GM19043 (cell line): Measurements from ENCODE around the gene EML6.
"Not testable (repeated sequence)": the region's sequence is repeated elsewhere in the genome, so short reads cannot be mapped to it uniquely, and the experiment has no call there.

ENCODE experiments used
- ATAC-seq: cut with Tn5 transposase; IDR thresholded peaks from one replicate; pipeline ENCODE4 v1.9.1; 2021; ENCODE audit warnings: low read depth; ENCODE audit not compliant: unreplicated experiment

The EML6 gene

DNA sequence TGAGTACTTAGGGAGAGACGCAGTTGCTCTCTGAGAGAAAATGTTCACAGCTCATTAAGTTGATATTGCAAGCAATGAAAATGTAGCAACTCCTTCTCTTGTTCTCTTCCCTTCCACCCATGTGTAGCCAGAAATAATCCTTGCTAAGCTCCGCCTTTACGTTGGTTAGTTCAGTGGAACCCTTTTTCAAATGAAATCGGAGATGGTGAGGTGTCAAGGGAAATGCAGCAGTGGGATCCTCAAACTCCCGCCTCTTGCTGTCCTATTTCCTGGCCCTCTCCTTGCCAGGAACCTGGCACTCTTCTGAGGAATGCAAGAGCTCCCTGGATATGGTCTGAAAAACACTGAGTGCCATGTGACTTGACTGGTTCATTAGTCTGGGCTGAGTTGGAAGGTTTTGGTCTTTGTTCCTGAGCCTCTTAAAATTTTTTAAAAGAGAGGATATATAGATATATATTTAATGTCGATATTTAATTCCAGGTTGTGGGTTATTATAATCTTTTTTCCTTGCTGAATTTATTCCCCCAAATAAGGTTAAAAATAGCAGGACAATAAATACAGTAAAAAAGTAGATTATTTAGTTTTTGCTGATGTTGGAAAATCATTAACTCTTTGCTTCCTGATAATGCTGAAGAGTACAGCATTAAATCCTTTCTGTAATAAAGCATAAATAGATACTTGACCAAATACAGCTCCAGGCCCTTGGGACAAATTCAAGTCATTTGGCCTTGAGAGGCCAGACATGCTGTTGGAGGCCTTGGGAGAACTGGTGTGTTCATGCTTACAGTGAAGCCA lies 116.2 kb downstream of the EML6 start:
- ATAC-seq, result no peak

DNA sequence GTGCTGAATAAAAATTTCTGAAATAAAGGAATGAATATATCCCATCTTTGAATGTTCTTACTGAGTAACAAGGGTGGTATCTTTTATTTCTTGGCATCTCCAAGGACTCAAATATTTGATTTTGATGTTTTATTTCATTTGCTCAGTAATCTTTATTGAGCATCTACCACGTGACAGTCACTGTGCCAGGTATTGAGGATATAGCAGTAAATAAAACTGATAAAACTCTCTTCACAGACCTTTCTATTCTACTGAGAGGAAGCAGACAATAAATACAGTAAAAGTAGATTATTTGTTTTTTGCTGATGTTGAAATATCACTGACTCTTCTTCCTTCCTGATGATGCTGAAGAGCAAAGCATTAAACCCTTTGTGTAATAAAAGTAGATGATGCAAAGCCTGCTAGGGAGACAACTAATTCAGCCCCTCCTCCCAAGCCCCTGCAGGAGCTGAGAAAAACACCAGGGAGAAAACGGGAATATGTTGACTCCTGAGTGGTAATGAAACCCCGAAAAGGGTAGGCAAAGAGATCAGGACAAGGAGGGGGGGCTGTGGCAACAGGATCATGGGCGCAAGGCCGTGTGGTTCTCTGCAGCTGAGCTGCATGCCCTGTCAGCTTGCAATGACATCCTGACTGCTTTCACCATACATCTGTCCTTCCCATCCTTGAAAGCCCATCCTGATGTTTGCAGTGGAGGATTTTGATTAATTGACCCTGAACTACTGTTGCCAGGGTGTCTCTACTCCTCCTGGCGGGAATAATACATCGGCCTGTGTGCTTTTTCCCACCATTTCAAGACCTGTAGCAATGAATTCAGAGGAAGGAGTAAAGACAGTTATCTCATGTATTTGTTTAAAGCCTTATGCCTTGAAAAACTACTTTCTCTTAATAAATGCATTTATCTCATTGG lies 117.4 kb downstream of the EML6 start:
- no peak for ATAC-seq

DNA sequence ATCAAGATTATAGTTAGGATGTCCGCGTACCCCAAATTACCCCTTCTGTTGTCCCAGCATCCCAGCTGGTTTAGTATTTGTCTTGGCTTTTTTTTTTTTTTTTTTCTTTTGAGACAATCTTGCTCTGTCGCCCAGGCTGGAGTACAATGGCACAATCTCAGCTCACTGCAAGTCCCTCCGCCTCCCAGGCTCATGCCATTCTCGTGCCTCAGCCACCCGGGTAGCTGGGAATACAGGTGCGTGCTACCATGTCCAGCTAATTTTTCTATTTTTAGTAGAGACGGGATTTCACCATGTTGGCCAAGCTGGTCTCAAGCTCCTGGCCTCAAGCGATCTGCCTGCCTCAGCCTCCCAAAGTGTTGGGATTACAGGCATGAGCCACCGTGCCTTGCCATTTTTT lies 118.0 kb downstream of the EML6 start:
- ATAC-seq, result not testable (repeated sequence)

DNA sequence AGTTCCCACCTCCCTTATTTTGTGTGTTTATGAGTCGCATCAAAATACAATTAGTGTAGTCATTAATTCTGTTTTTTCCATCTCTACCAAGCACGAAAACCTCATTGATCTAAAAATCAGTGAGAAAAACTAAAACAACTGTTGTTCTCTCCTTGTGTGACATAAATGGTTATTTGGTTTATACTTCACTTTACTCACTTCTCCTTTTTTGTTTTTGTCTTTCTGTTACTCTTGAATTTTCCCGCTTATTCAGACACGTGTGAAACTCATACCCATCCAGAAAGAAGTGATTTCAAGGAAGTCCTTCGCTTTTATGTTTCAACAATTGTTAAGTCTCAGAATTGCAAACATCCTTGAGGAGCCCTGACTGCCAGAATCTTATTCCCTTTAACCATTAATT lies 121.6 kb downstream of the EML6 start:
- ATAC-seq, result no peak

DNA sequence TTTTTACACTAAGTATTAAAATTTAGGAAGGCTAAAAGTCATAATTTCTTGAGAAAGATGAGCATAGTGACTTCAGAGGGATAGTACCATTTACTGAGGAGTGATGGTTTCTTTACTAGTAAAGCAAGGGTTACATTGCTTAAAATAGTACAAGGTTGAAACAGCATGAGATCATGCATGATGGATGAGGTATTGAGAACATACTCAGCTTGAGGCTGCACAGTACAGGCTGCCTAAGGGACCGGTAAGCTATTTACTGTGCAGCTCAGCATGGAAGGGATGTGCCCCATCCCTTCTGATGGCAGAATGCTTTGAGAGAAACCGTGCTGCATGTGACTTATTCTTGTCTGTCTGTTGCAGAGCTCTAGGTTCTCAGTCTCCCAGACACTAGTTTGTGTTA lies 122.1 kb downstream of the EML6 start:
- no peak for ATAC-seq

DNA sequence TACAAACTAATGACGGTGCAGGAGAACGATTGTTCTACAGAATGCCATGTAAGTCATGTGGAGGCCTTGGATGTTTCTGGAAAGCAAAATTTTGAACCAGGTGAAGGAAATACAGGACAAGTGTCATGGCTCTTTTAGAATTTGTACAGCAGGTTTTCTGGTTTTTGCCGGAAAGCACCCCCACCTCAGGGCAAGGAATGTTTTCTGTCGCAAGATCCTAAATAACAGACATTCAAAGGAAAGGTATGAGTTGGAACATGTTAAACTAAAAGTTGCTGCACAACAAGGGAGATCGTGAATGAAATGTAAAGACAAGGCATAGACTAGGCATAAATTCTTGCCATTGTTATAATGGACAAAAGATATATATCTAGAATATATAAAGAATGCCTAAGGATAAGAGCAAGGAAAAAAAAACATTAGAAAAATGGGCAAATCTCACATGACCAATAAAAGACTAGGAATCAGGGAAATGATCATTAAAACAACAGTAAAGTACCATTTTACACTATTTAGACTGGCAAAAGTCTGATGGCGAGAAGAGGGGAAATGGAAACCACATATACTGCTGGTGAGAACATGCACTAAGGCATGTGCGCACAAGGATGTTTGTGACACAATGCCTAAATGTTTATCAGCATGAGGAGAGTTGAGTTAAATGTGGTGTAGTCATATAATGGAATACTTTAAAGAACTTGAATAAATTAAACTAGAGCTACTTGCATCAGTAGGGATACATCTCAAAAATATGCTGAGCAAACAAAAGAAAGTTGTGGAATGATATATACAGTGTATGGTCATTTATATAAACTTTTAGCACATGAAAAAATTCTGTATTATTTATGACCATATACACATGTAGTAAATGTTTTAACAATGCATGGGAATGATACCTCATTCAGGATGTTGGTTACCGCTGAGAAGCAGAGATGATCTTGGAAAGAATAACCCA lies 127.0 kb downstream of the EML6 start:
- no peak for ATAC-seq

DNA sequence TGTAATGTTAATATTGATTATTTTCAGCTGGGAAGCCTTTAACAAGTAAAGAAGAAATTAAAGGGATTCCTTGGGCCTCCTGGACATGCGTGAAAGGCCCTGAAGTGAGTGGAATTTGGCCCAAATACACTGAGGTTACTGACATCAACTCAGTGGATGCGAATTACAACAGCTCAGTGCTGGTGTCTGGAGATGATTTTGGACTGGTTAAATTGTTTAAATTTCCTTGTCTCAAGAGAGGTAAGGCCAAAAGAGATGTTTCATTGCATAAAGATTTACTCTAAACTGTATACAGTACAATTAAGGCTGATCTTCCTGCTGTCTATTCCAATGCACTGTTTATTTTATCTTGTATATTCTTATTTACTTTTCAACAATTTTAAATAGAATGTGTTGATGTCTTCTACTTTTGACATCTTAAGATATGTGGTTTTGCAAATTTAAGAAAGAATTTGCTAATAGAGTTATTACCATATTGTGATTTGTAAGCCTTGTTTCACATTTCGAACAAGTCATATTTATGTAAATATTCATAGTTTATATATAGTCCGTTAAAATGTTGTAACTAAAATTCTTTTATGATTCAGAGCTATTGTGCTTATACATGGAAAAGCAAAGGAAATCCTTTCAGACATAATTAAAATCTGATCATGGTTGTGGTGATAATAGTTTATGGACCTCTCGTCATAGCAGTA lies 130.3 kb downstream of the EML6 start:
- no peak for ATAC-seq

DNA sequence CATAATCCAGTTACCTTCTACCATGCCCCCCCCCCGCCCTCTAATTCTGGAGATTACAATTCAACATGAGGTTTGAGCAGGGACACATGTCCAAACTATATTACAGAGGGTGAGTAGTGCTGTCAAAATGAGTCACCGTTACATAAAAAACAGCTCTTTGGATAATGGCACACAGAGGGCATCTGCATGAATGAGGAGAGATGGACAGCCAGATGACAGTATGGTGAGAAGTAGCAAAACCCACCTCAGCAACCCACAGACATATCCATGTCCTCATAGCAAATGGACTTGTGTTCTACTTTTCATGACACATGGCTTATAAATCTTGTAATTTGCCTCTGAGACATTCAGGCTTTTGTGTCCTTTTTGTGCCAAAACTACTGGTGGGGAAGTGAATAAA lies 132.0 kb downstream of the EML6 start:
- ATAC-seq, result no peak

DNA sequence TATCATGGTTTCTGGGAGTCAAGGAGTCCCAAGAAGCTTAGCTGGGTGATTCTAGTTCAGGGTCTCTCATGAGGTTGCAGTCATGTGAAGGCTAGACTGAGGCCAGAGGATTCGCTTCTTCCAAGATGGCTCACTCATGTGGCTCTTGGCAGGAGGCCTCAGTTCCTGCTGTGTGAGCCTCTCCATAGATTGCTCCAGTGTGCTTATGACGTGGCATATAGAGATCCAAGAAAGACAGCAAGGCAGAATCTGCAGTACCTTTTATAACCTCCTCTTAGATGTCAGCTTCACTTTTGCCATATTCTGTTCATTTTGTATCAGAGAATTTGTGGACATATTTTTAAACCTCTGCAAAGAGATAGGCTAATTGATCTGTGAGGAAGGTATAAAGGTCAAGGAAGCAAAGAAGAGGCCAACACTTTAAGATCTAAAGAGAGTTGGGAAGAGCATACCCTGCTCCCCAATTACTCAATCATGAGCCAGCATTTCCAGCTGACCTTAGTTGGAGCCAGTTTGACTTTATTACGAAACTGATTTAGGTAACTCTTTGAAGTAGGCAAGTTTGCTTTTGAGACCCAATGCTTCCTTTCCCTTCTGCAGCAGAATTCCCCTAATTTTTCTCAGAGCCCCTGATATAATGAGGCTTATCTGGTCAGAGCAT lies 134.7 kb downstream of the EML6 start:
- no peak for ATAC-seq

DNA sequence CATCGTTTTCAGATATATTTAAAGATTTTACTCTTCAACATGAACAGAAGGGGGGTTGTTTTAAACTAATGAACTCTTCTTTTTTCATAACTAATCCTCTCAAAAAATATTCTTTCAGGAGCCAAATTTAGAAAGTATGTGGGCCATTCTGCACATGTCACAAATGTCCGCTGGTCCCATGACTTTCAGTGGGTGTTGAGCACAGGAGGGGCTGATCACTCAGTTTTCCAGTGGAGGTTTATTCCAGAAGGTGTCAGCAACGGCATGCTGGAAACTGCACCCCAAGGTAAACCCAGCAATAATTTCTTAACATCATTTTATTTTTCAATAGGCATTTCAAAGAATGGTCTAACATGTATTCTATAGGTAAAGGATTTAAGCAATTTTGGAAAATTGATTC lies 136.0 kb downstream of the EML6 start:
- no peak for ATAC-seq

DNA sequence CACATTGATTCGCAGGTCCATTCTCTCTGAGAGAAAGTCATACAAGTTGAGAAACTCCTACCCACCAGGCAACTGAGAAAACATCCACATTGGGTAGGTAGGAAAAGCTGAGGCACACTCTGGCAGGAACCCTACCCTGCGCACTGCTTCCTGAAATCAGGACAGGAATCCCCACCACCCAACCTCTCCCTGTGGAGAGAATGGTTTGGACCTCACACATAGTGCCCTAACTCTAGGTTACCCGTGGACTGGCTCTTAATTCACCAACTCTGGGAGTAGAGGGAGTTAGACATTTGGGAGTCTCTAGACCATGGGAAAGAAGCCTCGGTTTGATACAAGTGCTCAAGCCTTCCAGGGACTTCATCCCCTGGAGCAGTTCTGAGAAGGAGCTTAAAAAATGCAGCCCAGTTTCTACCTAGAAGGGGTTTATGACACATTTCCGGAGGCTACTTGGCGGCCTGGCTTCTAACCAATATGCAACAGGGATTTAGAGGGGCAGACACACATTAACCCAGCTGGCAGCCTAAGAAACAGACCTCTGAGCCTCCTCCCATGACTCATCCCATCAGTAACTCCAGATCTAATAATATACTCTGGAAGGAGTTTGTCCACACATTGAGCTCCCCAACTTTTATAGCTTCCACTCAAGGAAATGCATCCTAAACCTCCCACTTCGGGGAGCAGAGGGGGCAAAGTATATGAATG lies 136.7 kb downstream of the EML6 start:
- ATAC-seq, result no peak

DNA sequence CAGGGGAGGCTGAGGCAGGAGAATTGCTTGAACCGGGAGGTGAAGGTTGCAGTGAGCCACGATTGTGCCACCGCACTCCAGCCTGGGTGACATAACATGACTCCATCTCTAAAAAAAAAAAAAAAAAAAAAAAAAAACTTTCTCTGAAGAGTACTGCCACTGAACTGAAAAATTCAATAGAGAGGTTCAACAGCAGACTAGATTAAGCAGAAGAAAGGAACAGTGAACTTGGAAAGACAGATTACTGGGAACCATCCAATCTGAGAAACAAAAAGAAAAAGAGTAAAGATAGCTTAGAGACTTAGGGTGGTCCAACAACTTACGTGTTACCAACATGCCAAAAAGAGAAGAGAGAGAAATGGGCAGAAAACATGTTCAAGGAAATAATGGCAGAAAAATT lies 138.8 kb downstream of the EML6 start:
- ATAC-seq, result no peak

DNA sequence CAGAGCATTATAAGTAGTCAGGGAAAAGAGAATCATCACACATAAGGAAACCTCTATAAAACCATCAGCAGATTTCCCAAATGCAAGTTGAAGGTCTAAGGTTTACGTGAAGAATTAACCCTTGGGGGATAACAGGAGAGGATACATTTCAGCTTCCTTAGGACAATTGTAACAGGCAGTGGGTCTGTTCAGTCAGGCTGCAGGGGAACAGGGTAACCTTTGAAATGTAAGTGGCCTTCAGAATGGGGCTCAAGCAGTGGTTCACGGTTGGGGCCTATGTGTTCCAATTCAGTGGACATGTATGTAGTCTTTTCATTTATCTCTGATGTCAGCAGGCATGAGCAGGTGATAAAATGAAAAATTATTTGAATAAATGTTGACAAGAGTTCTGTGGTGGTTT lies 139.3 kb downstream of the EML6 start:
- ATAC-seq, result no peak

DNA sequence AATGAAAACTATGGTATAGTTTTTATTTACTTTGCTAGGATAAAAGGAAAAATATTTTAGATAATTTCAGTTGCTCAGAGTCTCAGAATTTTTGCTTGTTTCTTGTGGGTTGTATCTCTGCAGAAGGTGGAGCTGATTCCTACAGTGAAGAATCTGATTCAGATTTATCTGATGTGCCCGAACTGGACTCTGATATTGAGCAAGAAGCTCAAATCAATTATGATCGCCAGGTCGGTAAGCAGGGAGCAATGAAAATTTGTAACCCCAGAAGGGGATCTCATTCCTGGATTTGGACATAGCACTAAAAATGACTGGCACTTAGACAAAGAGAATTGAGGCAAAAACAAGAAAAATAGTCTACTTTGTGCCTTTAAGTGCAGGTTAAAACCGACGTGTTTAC lies 140.2 kb downstream of the EML6 start:
- no peak for ATAC-seq

DNA sequence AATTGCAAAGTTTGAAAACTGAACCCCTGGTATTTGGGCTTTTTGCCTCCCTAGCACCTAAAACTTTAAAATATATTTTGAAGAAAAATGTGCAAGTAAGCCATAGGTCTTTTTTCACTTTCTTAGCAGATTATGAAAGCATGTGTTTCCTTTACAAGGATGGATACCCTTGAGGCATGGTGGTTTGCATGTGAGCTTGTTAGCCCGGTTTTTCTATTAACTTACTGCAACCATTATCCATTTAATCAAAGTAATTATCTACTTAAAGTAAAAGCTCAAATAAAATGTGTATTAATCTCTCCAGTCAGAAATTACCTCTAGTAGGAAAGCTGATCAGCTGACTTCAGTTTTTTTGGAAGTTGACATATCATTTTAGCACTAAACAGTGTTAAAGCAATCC lies 140.6 kb downstream of the EML6 start:
- no peak for ATAC-seq

DNA sequence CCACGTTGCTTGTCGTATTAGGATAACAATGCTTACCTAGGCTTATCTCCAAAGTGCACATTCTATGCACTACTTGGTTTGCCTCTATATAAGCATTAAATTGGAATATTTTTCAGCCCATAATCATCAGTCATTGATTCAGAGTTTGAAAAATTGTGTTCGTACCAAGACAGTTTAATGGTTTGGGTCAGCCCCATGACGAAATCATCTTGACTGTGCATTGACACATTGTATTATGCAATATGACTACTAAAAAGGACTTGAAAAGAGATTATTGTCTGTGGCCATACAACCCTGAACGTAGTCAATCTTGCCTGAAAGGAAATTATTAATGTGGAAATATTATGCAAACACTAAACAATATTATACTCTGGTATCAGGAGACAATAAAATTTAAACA lies 141.3 kb downstream of the EML6 start:
- ATAC-seq, result no peak

DNA sequence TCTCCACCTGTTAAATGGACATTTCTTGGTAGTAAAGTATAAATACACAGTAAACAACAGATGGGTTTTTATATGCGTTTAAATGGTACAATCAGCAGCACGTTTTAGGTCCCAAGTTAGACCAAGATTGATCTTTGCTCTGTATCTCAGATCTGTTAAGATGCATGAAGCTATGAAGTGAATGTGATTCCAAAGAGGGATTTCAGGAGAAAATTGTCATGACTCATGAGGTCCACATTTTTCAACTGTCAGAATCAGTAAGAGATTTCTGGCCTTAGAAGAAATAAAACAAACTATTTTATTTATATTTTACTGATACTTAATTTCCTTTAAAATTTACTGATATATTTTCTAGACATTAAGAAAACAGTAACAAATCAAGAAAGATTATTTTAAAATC lies 142.7 kb downstream of the EML6 start:
- ATAC-seq, result no peak

DNA sequence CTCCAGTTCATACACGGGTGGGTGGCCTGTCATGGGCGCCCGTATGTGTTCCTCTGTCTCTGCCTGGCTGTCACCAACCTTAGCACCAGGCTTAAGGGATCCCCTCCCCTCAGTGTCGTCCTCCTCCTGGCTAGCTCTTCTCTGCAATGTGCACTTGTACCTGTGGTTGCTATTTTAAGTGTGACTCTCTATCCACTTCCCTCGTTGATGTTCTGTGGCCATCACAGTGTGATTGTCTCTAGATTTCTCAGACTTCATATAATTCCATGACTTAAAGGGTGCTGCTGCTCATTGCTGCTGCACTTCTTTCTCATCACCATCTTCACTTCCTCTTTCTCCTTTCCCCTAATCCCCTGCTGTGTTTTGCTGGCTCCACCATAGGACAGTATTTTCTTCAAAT lies 143.4 kb downstream of the EML6 start:
- ATAC-seq, result peak; percentile 89

DNA sequence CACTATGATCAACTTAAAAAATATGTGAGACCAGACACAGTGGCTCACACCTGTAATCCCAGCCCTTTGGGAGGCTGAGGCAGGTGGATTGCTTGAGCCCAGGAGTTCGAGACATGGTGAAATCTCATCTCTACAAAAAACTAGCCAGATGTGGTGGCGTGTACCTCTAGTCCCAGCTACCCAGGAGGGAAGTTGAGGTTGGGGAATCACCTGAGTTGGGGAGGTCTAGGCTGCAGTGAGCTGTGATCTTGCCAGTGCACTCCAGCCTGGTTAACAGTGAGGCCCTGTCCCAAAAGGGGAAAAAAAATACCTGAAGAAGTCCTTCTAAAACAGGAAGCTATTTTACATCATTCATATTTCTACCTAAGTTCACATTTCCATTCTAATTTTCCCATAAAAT lies 144.0 kb downstream of the EML6 start:
- peak; percentile 50 for ATAC-seq
